ENCODE data around the gene RALGPS2.
A peak's percentile ranks its signal among the peaks of the same experiment; 100 is the strongest.

Gene RALGPS2

DNA sequence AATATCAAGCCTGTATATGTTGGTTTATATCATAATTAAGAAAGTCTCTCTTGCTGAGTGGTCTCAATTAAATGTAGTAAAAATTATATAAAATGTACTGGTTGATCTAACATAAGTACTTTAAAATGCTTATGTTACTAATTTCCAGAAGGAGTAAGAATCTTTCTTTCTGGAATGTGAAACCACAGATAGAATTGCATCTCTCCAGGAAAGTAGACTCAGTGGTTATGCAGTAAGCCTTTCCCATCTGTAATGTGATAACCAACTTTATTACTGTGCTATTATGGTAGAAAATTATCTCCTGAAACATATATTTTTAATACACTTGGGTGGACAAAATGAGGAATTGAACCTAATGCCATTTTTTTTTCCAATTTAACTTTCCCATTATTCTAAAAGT lies 8.9 kb upstream of the RALGPS2 start:
- DNase-seq (ENCODE audit: insufficient read length, low spot score) (no peak), FAIRE-seq (no peak)
- TF ChIP-seq POLR2AphosphoS5 (IDR thresholded peaks at IDR 0.05; ENCODE audit: low read depth, low read length) (no peak), SPI1 (IDR thresholded peaks at IDR 0.05; ENCODE audit: low read depth, low read length) (no peak), POU2F2 (IDR thresholded peaks at IDR 0.05; ENCODE audit: low read depth, low read length) (no peak), TAF1 (IDR thresholded peaks at IDR 0.05; ENCODE audit: low read depth, low read length) (no peak), POLR2A (IDR thresholded peaks at IDR 0.05; ENCODE audit: low read depth, low read length) (no peak), PAX5 (IDR thresholded peaks at IDR 0.05; ENCODE audit: insufficient read depth, low read length, severe bottlenecking) (no peak)

DNA sequence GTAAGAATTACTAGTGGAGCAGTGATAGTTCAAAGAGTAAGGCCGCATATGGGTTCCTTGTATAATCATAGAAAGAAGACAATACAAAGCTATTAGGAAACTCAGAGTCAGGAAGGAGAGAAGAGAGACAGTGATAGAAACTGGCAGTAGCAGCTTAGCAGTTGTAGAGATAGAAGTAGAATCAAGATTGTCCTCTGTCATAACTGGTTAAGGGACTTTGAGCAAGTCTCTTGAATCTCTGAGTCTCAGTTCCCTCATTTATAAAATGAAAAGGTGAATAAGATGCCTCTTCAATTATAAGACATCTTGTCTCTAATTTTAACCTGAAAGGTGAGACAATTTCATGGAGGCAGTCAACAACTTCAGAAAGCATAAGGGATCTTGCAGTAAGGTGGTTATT lies 6.5 kb upstream of the RALGPS2 start:
- FAIRE-seq (no peak), DNase-seq (ENCODE audit: insufficient read length, low spot score) (no peak)
- TF ChIP-seq POLR2AphosphoS5 (IDR thresholded peaks at IDR 0.05; ENCODE audit: low read depth, low read length) (no peak), POLR2A (IDR thresholded peaks at IDR 0.05; ENCODE audit: low read depth, low read length) (no peak), PAX5 (IDR thresholded peaks at IDR 0.05; ENCODE audit: insufficient read depth, low read length, severe bottlenecking) (no peak), TAF1 (IDR thresholded peaks at IDR 0.05; ENCODE audit: low read depth, low read length) (no peak), SPI1 (IDR thresholded peaks at IDR 0.05; ENCODE audit: low read depth, low read length) (no peak), POU2F2 (IDR thresholded peaks at IDR 0.05; ENCODE audit: low read depth, low read length) (no peak)

DNA sequence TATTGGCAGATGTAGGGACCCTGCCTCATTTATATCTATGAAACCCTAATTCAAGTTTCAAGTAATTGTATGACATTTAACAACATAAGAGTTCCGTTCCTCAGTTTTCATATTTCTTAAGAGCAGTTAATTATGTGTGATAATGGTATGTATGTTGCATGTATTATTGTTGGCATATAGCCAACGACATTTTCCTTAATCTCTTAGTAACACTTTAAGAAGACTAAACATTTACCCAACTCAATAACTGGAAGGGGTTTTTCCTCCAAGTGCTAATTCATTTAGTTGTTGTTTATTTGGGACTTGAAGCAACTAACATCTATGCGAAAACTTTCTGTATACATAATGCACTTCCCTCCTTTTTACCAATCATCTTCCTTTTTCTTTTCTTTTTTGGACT lies 1.5 kb upstream of the RALGPS2 start:
- no peak for DNase-seq (ENCODE audit: insufficient read length, low spot score)
- peak; percentile 55 for FAIRE-seq
- TF ChIP-seq SPI1 (IDR thresholded peaks at IDR 0.05; ENCODE audit: low read depth, low read length) (no peak), POLR2AphosphoS5 (IDR thresholded peaks at IDR 0.05; ENCODE audit: low read depth, low read length) (no peak), PAX5 (IDR thresholded peaks at IDR 0.05; ENCODE audit: insufficient read depth, low read length, severe bottlenecking) (no peak), POLR2A (IDR thresholded peaks at IDR 0.05; ENCODE audit: low read depth, low read length) (no peak), TAF1 (IDR thresholded peaks at IDR 0.05; ENCODE audit: low read depth, low read length) (no peak), POU2F2 (IDR thresholded peaks at IDR 0.05; ENCODE audit: low read depth, low read length) (no peak)

DNA sequence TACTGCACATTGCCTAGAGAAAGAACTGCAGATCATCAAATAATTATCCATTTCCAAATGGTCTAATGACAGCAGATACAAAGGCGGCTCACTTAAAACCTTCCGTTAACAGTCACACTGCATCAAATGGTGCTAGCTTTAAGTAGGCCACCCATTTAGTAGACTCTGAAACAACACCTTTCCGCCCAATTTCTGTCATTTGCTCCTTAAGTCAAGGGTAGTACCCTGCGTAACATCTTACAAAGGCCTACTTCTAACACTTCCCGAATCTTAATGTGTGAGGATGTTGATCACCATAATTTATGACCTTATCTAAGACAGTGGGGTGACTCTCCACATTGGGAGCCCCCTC lies 692 bp upstream of the RALGPS2 start:
- no peak for TF ChIP-seq TAF1 (IDR thresholded peaks at IDR 0.05; ENCODE audit: low read depth, low read length)
- TF ChIP-seq SPI1 (IDR thresholded peaks at IDR 0.05; ENCODE audit: low read depth, low read length): no peak
- TF ChIP-seq POU2F2 (IDR thresholded peaks at IDR 0.05; ENCODE audit: low read depth, low read length): no peak
- no peak for TF ChIP-seq POLR2AphosphoS5 (IDR thresholded peaks at IDR 0.05; ENCODE audit: low read depth, low read length)
- TF ChIP-seq PAX5 (IDR thresholded peaks at IDR 0.05; ENCODE audit: insufficient read depth, low read length, severe bottlenecking): no peak
- TF ChIP-seq POLR2A (IDR thresholded peaks at IDR 0.05; ENCODE audit: low read depth, low read length): no peak
- FAIRE-seq (peak; percentile 51), DNase-seq (ENCODE audit: insufficient read length, low spot score) (no peak)

DNA sequence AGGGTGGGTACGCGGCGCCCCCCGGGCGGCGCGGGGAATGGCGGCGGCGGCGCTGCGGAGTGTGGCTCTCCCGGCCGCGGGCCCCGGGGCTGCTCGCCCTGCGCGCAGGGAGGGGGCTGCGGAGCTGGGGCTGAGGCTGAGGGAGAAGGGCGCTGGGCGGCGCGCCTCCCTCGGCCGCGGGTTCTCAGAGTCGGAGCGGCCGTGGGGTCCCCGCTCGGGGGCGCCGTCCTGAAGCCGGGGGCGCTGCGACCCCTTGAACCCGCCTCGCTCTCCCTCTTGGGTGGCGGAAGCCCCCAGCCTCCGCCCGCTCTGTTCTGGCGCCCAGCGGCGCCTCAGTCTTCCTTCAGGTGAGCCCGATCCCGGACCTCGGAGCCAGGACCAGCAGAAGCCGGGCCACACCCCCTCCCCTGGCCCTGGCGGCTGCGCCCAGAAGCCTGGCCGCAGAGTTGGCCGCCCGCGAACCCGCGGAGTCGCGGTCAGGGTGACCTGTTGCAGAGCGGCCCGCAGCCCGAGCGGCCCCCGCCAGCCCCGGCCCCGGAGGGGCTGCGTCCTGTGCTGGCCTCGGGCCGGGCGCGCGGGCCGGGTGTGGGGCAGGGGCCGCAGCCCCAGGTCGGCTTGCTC lies 532 bp downstream of the RALGPS2 start:
- FAIRE-seq (no peak), DNase-seq (ENCODE audit: insufficient read length, low spot score) (peak; percentile 21)
- no peak for TF ChIP-seq POU2F2 (IDR thresholded peaks at IDR 0.05; ENCODE audit: low read depth, low read length)
- TF ChIP-seq POLR2A (IDR thresholded peaks at IDR 0.05; ENCODE audit: low read depth, low read length): no peak
- TF ChIP-seq PAX5 (IDR thresholded peaks at IDR 0.05; ENCODE audit: insufficient read depth, low read length, severe bottlenecking): no peak
- no peak for TF ChIP-seq SPI1 (IDR thresholded peaks at IDR 0.05; ENCODE audit: low read depth, low read length)
- TF ChIP-seq TAF1 (IDR thresholded peaks at IDR 0.05; ENCODE audit: low read depth, low read length): no peak
- no peak for TF ChIP-seq POLR2AphosphoS5 (IDR thresholded peaks at IDR 0.05; ENCODE audit: low read depth, low read length)

DNA sequence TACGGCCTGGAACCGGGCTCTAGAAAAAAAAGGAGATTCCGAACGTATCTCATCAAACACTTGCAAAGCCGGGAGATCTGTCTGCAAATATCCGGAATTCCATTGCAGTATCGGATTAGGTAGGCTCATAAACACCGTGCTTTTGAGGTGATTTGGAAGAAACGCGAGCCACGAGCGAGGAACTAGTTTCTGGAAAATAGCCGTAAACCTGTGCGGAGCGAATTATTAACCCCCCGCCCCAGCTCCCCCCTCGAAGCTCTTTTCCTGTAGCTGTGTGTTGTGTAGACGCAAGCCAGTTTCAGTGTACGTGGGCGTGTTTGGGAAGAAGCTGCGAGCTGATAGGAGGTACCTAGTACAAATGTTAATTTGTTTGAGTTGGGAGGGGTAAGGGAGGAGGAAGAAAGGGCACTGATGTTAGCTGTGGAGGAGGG lies 1.1 kb downstream of the RALGPS2 start:
- DNase-seq (ENCODE audit: insufficient read length, low spot score) (peak; percentile 17), FAIRE-seq (peak; percentile 68)
- no peak for TF ChIP-seq POU2F2 (IDR thresholded peaks at IDR 0.05; ENCODE audit: low read depth, low read length)

DNA sequence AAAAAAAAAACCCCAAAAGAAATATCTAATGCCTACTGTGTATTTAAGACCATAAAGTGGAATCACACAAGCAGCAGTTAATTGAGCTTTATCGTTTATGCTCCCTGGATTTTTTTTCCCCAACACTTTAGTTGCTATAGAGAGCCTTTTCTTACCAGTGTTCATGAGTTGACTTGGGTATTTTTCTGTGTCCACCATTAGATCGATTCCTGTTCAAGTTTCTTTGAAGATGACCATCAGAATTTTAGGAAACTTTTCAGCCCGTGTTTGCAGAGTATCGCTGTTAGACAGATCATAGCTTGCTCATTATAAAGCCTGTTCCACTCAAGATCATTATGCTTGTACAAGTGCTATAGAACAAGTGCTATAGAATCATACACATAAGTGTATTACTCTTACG lies 1.5 kb downstream of the RALGPS2 start:
- TF ChIP-seq POLR2AphosphoS5 (IDR thresholded peaks at IDR 0.05; ENCODE audit: low read depth, low read length) (no peak), PAX5 (IDR thresholded peaks at IDR 0.05; ENCODE audit: insufficient read depth, low read length, severe bottlenecking) (no peak), POLR2A (IDR thresholded peaks at IDR 0.05; ENCODE audit: low read depth, low read length) (no peak), POU2F2 (IDR thresholded peaks at IDR 0.05; ENCODE audit: low read depth, low read length) (no peak), SPI1 (IDR thresholded peaks at IDR 0.05; ENCODE audit: low read depth, low read length) (no peak), TAF1 (IDR thresholded peaks at IDR 0.05; ENCODE audit: low read depth, low read length) (no peak)
- FAIRE-seq (no peak), DNase-seq (ENCODE audit: insufficient read length, low spot score) (no peak)

DNA sequence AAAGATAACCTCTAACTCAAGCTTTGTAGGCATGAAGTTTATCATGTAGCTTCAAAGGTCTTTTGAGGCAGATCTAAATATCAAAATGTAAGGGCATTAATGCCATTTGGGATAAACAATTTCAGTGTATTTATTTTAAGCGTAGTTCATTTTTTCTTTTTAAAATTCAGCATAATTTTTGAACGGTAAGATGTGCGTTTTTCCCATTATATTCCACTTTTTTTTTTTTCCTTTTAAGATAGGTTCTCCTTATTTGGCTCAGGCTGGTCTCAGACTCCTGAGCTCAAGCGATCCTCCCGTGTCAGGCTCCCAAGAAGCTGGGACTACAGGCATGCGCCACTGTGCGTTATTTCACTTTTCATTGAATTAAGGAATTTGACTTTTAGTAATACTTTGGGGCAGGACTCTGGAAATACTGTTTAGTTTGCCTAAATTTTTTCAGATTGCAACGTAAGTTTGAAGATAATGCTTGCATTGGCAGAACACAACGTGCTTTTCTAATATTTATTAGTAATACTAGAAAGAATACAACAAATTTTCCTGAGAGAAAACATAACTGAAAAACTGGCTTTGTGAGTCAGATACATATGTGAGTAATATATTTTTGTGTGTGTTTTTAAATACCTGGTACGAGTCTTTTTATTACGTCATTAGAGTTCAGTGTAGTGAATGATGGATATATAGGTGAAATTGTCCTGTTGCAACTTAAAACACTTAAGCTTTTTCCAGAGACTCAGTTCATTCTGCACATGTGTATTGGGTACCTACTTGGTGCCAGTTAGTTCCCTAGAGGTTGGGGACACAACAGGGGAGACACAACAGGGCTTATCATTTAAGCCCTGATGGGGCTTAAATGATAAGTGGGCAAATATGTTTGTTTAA lies 2.2 kb downstream of the RALGPS2 start:
- TF ChIP-seq POLR2AphosphoS5 (IDR thresholded peaks at IDR 0.05; ENCODE audit: low read depth, low read length) (no peak), SPI1 (IDR thresholded peaks at IDR 0.05; ENCODE audit: low read depth, low read length) (no peak)
- FAIRE-seq (no peak), DNase-seq (ENCODE audit: insufficient read length, low spot score) (no peak)

DNA sequence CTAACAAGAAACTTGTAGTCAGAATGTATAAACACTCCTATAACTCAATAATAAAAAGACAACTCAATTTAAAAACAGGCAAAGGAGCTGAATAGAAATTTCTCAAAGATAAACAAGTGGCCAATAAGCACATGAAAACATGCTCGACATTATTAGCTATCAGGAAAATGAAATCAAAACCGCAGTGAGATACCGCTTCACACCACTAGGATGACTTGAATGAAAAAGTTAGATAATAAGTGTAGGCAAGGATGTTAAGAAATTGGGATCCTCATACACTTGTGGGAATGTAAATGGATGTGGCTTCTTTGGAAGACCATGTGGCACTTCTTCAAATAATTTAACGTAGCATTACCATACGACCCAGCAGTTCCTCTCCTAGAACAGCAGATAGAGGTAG lies 8.9 kb downstream of the RALGPS2 start:
- no peak for DNase-seq (ENCODE audit: insufficient read length, low spot score)
- TF ChIP-seq POU2F2 (IDR thresholded peaks at IDR 0.05; ENCODE audit: low read depth, low read length): no peak
- TF ChIP-seq POLR2AphosphoS5 (IDR thresholded peaks at IDR 0.05; ENCODE audit: low read depth, low read length): no peak
- no peak for TF ChIP-seq PAX5 (IDR thresholded peaks at IDR 0.05; ENCODE audit: insufficient read depth, low read length, severe bottlenecking)
- TF ChIP-seq SPI1 (IDR thresholded peaks at IDR 0.05; ENCODE audit: low read depth, low read length): no peak
- no peak for FAIRE-seq

DNA sequence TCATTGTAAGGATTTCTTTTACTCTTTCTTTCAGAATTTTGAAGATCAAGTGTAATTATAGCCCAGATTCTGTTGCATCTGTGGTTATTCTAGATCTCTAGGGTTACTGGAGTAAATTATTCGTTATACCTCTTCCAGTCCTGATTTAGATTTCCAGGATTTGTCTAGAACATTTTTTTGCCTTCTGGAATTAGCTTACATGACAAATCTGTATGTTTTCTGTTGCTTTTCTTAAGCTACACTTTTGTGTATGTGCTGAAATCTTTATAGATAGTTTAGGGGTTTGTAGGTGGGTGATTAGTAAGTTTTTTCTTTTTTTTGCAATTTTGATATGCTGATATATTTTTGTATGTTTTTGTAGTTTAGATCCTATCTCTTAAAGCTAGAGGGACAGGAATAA lies 13.7 kb downstream of the RALGPS2 start:
- DNase-seq (ENCODE audit: insufficient read length, low spot score) (no peak), FAIRE-seq (no peak)
- TF ChIP-seq POU2F2 (IDR thresholded peaks at IDR 0.05; ENCODE audit: low read depth, low read length) (no peak), POLR2AphosphoS5 (IDR thresholded peaks at IDR 0.05; ENCODE audit: low read depth, low read length) (no peak), PAX5 (IDR thresholded peaks at IDR 0.05; ENCODE audit: insufficient read depth, low read length, severe bottlenecking) (no peak), POLR2A (IDR thresholded peaks at IDR 0.05; ENCODE audit: low read depth, low read length) (no peak), SPI1 (IDR thresholded peaks at IDR 0.05; ENCODE audit: low read depth, low read length) (no peak), TAF1 (IDR thresholded peaks at IDR 0.05; ENCODE audit: low read depth, low read length) (no peak)
